GM23338 (cell line): ENCODE data around the gene SERPINI2. TPM values are rescaled to one million over a fixed set of nuclear protein-coding genes. Genes with fewer than 3 reads are reported as not detected.

Experiments
- CREB1 ChIP-seq: fragments of 250-450 bp; sonication (Bioruptor Pico); IDR thresholded peaks from 2 replicates; pipeline ENCODE4 v1.5.0; 2020; ENCODE audit warnings: low read depth, mild to moderate bottlenecking, moderate library complexity
- EZH2 ChIP-seq: fragments of 200-600 bp; sonication (generic); IDR thresholded peaks from one replicate; pipeline ENCODE4 v1.8.0; 2017; ENCODE audit warnings: antibody characterized with exemption, mild to moderate bottlenecking, low read depth; ENCODE audit not compliant: unreplicated experiment
- EZH2phosphoT487 ChIP-seq: fragments of 200-600 bp; sonication (generic); IDR thresholded peaks from one replicate; pipeline ENCODE4 v1.8.1; 2018; ENCODE audit warnings: antibody characterized with exemption; ENCODE audit not compliant: unreplicated experiment
- JUNB ChIP-seq: IDR thresholded peaks from one replicate; pipeline ENCODE4 v1.6.1; 2016; ENCODE audit warnings: antibody characterized with exemption; ENCODE audit not compliant: unreplicated experiment
- NANOG ChIP-seq: IDR thresholded peaks from 2 replicates; pipeline ENCODE4 v1.6.1; 2016; ENCODE audit warnings: antibody characterized with exemption, borderline replicate concordance
- POLR2AphosphoS5 ChIP-seq: IDR thresholded peaks from 2 replicates; pipeline ENCODE4 v1.6.1; 2016; ENCODE audit warnings: antibody characterized with exemption, low read depth
- STAT1 ChIP-seq: IDR thresholded peaks from one replicate; pipeline ENCODE4 v1.6.1; 2016; ENCODE audit warnings: antibody characterized with exemption; ENCODE audit not compliant: unreplicated experiment
- ZNF114 ChIP-seq: fragments of 250-450 bp; sonication (Bioruptor Pico); IDR thresholded peaks from 2 replicates; pipeline ENCODE4 v1.5.0; 2020; ENCODE audit warnings: mild to moderate bottlenecking, moderate library complexity
- polyA plus RNA-seq: library from polyadenylated mRNA; unstranded; fragments of >200 nt; fragmentation: Nextera tagmentation; extraction: Ambion mirVana; gene quantifications from 2 replicates; pipeline ENCODE4 v1.2.1, GENCODE V29; 2016
- total RNA-seq: library from RNA; depleted of rRNA; stranded (reverse); fragments of >200 nt; shearing (Covaris generic); gene quantifications from 2 replicates; pipeline ENCODE4 v1.2.3, GENCODE V29; 2014
- TF ChIP-seq, protein P1 (sequence below): fragments of 250-450 bp; sonication (Bioruptor Pico); IDR thresholded peaks from 2 replicates; pipeline ENCODE4 v1.5.0; 2020; ENCODE audit warnings: mild to moderate bottlenecking, moderate library complexity
- TF ChIP-seq, protein P2 (sequence below), 2 experiments: fragments of 200-600 bp in 1 of 2; sonication (generic) in 1 of 2; conservative IDR thresholded peaks; 2 replicates each; pipeline versions ENCODE4 v1.5.1 to v1.6.1; 2016 to 2017; ENCODE audit warnings: antibody characterized with exemption in 2 of 2, low read depth in 2 of 2, mild to moderate bottlenecking in 2 of 2, moderate library complexity in 1 of 2
- TF ChIP-seq, protein P3 (sequence below): IDR thresholded peaks from 2 replicates; pipeline ENCODE4 v1.6.1; 2016; ENCODE audit warnings: antibody characterized with exemption

SERPINI2 gene
- total and polyA plus RNA-seq, 2 experiments from 2014 or later = 0.68 to 2.5 TPM

DNA sequence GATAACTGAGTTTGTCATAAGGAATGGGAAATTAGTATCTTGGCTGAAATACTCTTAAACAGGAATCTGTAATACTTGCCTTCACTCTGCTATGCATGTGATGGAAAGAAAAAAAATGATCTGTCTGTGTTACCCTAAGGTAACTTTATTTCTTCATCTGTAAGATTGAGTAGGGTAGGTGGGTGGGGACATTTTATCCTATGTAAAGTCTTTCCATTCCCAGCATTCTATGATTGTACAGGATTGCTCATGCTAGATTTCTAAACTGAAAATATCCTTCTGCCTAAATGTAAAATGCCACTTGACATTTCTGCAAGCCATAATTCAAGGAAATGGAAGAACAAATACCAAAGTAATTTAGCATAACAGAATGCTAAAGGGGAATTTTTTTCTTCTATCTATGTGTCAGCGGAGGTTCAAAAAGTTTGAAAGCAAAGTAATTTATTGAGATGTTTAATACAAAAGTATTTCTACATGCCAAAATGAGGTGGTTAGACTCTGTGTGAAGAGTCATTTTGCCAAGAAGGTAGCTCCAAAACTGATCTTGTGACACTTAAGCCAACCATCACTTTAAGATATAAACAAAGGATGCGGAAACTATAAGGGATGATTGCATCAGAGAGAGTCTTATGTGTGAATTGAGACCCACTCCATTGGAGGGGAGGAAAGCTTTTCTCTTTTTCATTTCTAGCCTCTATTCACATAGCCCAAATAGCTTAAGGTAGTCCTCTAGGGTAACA lies 46.6 kb upstream of the SERPINI2 start (continued):
- TF ChIP-seq, protein P1, sequence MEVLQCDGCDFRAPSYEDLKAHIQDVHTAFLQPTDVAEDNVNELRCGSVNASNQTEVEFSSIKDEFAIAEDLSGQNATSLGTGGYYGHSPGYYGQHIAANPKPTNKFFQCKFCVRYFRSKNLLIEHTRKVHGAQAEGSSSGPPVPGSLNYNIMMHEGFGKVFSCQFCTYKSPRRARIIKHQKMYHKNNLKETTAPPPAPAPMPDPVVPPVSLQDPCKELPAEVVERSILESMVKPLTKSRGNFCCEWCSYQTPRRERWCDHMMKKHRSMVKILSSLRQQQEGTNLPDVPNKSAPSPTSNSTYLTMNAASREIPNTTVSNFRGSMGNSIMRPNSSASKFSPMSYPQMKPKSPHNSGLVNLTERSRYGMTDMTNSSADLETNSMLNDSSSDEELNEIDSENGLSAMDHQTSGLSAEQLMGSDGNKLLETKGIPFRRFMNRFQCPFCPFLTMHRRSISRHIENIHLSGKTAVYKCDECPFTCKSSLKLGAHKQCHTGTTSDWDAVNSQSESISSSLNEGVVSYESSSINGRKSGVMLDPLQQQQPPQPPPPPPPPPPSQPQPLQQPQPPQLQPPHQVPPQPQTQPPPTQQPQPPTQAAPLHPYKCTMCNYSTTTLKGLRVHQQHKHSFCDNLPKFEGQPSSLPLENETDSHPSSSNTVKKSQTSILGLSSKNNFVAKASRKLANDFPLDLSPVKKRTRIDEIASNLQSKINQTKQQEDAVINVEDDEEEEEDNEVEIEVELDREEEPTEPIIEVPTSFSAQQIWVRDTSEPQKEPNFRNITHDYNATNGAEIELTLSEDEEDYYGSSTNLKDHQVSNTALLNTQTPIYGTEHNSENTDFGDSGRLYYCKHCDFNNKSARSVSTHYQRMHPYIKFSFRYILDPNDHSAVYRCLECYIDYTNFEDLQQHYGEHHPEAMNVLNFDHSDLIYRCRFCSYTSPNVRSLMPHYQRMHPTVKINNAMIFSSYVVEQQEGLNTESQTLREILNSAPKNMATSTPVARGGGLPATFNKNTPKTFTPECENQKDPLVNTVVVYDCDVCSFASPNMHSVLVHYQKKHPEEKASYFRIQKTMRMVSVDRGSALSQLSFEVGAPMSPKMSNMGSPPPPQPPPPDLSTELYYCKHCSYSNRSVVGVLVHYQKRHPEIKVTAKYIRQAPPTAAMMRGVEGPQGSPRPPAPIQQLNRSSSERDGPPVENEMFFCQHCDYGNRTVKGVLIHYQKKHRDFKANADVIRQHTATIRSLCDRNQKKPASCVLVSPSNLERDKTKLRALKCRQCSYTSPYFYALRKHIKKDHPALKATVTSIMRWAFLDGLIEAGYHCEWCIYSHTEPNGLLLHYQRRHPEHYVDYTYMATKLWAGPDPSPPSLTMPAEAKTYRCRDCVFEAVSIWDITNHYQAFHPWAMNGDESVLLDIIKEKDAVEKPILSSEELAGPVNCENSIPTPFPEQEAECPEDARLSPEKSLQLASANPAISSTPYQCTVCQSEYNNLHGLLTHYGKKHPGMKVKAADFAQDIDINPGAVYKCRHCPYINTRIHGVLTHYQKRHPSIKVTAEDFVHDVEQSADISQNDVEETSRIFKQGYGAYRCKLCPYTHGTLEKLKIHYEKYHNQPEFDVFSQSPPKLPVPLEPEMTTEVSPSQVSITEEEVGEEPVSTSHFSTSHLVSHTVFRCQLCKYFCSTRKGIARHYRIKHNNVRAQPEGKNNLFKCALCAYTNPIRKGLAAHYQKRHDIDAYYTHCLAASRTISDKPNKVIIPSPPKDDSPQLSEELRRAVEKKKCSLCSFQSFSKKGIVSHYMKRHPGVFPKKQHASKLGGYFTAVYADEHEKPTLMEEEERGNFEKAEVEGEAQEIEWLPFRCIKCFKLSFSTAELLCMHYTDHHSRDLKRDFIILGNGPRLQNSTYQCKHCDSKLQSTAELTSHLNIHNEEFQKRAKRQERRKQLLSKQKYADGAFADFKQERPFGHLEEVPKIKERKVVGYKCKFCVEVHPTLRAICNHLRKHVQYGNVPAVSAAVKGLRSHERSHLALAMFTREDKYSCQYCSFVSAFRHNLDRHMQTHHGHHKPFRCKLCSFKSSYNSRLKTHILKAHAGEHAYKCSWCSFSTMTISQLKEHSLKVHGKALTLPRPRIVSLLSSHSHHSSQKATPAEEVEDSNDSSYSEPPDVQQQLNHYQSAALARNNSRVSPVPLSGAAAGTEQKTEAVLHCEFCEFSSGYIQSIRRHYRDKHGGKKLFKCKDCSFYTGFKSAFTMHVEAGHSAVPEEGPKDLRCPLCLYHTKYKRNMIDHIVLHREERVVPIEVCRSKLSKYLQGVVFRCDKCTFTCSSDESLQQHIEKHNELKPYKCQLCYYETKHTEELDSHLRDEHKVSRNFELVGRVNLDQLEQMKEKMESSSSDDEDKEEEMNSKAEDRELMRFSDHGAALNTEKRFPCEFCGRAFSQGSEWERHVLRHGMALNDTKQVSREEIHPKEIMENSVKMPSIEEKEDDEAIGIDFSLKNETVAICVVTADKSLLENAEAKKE (CRISPR knock-in tag) = no peak
- TF ChIP-seq JUNB (no peak), CREB1 (no peak), EZH2phosphoT487 (no peak), POLR2AphosphoS5 (no peak), STAT1 (no peak), EZH2 (no peak), ZNF114 (CRISPR knock-in tag) (no peak), NANOG (no peak)
- TF ChIP-seq, protein P2, sequence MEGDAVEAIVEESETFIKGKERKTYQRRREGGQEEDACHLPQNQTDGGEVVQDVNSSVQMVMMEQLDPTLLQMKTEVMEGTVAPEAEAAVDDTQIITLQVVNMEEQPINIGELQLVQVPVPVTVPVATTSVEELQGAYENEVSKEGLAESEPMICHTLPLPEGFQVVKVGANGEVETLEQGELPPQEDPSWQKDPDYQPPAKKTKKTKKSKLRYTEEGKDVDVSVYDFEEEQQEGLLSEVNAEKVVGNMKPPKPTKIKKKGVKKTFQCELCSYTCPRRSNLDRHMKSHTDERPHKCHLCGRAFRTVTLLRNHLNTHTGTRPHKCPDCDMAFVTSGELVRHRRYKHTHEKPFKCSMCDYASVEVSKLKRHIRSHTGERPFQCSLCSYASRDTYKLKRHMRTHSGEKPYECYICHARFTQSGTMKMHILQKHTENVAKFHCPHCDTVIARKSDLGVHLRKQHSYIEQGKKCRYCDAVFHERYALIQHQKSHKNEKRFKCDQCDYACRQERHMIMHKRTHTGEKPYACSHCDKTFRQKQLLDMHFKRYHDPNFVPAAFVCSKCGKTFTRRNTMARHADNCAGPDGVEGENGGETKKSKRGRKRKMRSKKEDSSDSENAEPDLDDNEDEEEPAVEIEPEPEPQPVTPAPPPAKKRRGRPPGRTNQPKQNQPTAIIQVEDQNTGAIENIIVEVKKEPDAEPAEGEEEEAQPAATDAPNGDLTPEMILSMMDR (conservative IDR thresholded peaks at IDR 0.05; ENCODE audit: low read depth in 2 of 2) = no peak
- TF ChIP-seq, protein P3, sequence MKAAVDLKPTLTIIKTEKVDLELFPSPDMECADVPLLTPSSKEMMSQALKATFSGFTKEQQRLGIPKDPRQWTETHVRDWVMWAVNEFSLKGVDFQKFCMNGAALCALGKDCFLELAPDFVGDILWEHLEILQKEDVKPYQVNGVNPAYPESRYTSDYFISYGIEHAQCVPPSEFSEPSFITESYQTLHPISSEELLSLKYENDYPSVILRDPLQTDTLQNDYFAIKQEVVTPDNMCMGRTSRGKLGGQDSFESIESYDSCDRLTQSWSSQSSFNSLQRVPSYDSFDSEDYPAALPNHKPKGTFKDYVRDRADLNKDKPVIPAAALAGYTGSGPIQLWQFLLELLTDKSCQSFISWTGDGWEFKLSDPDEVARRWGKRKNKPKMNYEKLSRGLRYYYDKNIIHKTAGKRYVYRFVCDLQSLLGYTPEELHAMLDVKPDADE = no peak
